Progenitor cell of endocrine pancreas (in vitro differentiated cells): ENCODE results near the gene PTPN13. TPM values are rescaled to one million over a fixed set of nuclear protein-coding genes. Genes with fewer than 3 reads are reported as not detected.

Source experiments
- DNase-seq: peaks from one replicate; pipeline ENCODE4 v3.0.0; 2021; ENCODE audit warnings: low spot score; ENCODE audit not compliant: unreplicated experiment
- H3K27ac Mint-ChIP-seq: 2 replicates; pipeline ENCODE4 v1.8.0; 2021; ENCODE audit warnings: mild to moderate bottlenecking, moderate library complexity, mixed read lengths
- H3K27me3 Mint-ChIP-seq: 2 replicates; pipeline ENCODE4 v1.8.0; 2021; ENCODE audit warnings: mixed read lengths
- H3K36me3 Mint-ChIP-seq: 2 replicates; pipeline ENCODE4 v1.8.0; 2022; ENCODE audit warnings: mixed read lengths; ENCODE audit not compliant: insufficient read depth
- H3K4me1 Mint-ChIP-seq: 2 replicates; pipeline ENCODE4 v1.8.0; 2021; ENCODE audit warnings: low read depth, mixed read lengths
- H3K4me3 Mint-ChIP-seq: 2 replicates; pipeline ENCODE4 v1.8.0; 2021; ENCODE audit warnings: low read depth, mild to moderate bottlenecking, moderate library complexity, mixed read lengths
- H3K9me3 Mint-ChIP-seq: 2 replicates; pipeline ENCODE4 v1.8.0; 2021; ENCODE audit warnings: low read depth, mixed read lengths
- total RNA-seq: library from RNA; stranded (reverse); gene quantifications from 2 replicates; pipeline ENCODE4 v1.2.1, GENCODE V29; 2021
- TF ChIP-seq, protein P1 (sequence below): fragments of 200-600 bp; sonication (generic); IDR thresholded peaks from one replicate; pipeline ENCODE4 v1.5.0; 2021; ENCODE audit warnings: antibody characterized with exemption, mild to moderate bottlenecking; ENCODE audit not compliant: unreplicated experiment

PTPN13 gene
- total RNA-seq, 1 donor from 2014 or later: 63.1 TPM

DNA sequence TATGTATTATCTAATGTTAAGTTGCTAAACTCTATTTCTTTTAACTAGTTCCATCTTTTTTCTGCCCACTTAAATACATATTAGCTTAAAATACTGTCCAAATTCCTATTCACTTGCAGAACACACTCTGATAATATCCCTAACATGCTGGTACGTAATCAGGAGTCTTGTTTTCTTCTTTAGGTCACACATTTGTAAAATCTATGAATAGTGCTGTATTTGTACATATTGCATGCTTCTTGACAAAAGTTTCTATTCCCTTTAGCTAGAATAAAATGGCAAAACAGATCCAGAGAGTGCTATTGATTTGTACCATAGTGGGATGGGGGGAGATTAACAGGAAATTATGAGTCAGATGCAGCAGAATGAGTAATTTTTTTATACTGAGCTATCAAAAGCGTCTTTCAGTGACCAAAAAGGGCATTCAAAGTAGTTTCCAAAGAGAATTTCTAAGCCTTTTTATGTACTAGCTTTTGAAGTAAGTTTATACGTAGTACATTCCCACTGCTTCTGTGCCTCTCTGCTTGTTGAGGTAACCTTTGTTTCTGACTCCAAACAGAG lies 126.5 kb downstream of the PTPN13 start:
- H3K27me3 Mint-ChIP-seq: no peaks in the 10 kb centered on the region
- H3K4me1 Mint-ChIP-seq: peaks cover 14% of the 10 kb centered on the region
- H3K9me3 Mint-ChIP-seq: peaks cover 10% of the 10 kb centered on the region
- DNase-seq: no peak
- H3K27ac Mint-ChIP-seq: no peak overlapping the region
- H3K36me3 Mint-ChIP-seq: peaks cover 46% of the 10 kb centered on the region
- no peak overlapping the region for H3K4me3 Mint-ChIP-seq
- TF ChIP-seq, protein P1, sequence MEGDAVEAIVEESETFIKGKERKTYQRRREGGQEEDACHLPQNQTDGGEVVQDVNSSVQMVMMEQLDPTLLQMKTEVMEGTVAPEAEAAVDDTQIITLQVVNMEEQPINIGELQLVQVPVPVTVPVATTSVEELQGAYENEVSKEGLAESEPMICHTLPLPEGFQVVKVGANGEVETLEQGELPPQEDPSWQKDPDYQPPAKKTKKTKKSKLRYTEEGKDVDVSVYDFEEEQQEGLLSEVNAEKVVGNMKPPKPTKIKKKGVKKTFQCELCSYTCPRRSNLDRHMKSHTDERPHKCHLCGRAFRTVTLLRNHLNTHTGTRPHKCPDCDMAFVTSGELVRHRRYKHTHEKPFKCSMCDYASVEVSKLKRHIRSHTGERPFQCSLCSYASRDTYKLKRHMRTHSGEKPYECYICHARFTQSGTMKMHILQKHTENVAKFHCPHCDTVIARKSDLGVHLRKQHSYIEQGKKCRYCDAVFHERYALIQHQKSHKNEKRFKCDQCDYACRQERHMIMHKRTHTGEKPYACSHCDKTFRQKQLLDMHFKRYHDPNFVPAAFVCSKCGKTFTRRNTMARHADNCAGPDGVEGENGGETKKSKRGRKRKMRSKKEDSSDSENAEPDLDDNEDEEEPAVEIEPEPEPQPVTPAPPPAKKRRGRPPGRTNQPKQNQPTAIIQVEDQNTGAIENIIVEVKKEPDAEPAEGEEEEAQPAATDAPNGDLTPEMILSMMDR: no peak

DNA sequence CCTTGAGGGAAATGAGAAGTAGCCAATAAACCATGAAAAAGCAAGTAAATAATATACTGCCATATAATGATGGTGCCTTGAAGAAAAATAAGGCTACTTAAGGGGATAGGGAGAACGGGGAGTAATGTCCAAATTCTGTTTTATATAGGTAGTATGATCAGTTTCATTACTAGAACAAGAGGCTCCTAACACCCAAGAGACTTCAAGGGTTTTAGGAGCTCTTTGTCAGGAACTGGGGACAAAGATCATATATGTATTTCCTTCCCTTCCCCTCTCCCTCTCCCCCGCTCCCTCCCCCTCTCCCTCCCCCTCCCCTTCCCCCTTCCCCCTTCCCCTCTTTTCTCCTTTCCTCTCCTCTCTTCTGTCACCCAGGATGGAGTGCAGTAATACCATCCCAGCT lies 127.3 kb downstream of the PTPN13 start:
- H3K4me1 Mint-ChIP-seq: peaks cover 12% of the 10 kb centered on the region
- H3K9me3 Mint-ChIP-seq: peaks cover 17% of the 10 kb centered on the region
- H3K4me3 Mint-ChIP-seq: no peak overlapping the region
- TF ChIP-seq, protein P1: no peak
- peaks cover 53% of the 10 kb centered on the region for H3K36me3 Mint-ChIP-seq
- no peak overlapping the region for H3K27ac Mint-ChIP-seq
- no peak for DNase-seq
- H3K27me3 Mint-ChIP-seq: no peaks in the 10 kb centered on the region

DNA sequence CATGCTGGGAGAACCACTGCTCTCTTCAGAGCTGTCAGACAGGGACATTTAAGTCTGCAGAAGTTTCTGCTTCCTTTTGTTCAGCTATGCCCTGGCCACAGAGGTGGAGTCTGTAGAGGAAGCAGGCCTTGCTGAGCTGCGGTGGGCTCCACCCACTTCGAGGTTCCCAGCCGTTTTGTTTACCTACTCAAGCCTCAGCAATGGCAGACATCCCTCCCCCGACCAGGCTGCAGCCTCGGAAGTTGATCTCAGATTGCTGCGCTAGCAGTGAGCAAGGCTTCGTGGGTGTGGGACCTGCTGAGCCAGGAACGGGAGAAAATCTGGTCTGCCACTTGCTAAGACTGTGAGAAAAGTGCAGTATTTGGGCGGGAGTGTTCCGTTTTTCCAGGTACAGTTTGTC lies 136.2 kb downstream of the PTPN13 start:
- Mint-ChIP-seq H3K4me3 (no peak overlapping the region), H3K36me3 (peaks cover 58% of the 10 kb centered on the region), H3K4me1 (no peaks in the 10 kb centered on the region), H3K27me3 (no peaks in the 10 kb centered on the region), H3K27ac (no peak overlapping the region), H3K9me3 (peaks cover 32% of the 10 kb centered on the region)
- DNase-seq: no peak
- TF ChIP-seq, protein P1: no peak

DNA sequence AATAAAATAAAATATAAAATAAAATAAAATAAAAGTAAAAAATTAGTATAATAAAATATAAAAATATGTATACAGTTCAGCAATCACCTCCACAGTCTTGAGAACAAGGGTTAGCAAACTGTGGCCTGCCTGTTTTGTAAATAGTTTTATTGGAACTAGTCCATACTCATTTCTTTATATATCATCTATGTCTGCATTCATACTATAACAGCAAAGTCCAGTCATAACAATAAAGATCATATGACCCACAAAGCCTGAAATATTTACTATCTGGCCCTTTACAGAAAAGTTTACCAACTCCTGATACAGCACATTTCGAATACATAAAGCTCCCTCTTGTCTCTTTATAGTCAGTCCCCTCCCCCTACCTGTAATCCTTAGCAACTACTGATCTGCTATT lies 143.1 kb downstream of the PTPN13 start:
- Mint-ChIP-seq H3K9me3 (peaks cover 18% of the 10 kb centered on the region), H3K27ac (no peak overlapping the region), H3K36me3 (peaks cover 46% of the 10 kb centered on the region), H3K27me3 (no peaks in the 10 kb centered on the region), H3K4me1 (no peaks in the 10 kb centered on the region), H3K4me3 (no peak overlapping the region)
- TF ChIP-seq, protein P1: no peak
- no peak for DNase-seq

DNA sequence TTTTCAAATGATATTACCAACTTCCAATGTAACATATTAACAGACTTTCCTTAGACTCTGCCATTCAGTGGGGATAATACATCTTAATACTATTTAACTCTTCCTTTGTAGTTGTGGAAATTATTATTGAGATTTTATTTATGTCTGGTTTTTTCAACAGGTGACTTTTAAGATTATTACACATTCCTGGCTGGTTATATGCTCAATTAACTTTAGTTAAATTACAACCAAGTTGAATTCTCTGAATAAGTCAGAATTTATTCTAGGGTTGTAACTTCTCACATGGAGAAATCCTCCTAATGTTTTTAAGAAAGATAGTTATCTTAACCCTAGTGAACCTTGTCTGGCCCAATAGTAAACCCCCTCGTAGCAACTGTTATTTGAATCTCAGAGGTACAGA lies 147.7 kb downstream of the PTPN13 start:
- no peak for DNase-seq
- peaks cover 44% of the 10 kb centered on the region for H3K36me3 Mint-ChIP-seq
- H3K4me1 Mint-ChIP-seq: no peaks in the 10 kb centered on the region
- H3K4me3 Mint-ChIP-seq: no peak overlapping the region
- H3K9me3 Mint-ChIP-seq: peaks cover 18% of the 10 kb centered on the region
- no peak overlapping the region for H3K27ac Mint-ChIP-seq
- TF ChIP-seq, protein P1: no peak
- H3K27me3 Mint-ChIP-seq: no peaks in the 10 kb centered on the region
